ENCODE results near the gene ACVR1C. TPM values are rescaled to one million over a fixed set of nuclear protein-coding genes. Genes with fewer than 3 reads are reported as not detected.
"Not testable (repeated sequence)": the region's sequence is repeated elsewhere in the genome, so short reads cannot be mapped to it uniquely, and the experiment has no call there.

Gene ACVR1C
- total RNA-seq, 3 donors from 2014 or later, result 0.47 to 0.73 (median 0.49) TPM

DNA sequence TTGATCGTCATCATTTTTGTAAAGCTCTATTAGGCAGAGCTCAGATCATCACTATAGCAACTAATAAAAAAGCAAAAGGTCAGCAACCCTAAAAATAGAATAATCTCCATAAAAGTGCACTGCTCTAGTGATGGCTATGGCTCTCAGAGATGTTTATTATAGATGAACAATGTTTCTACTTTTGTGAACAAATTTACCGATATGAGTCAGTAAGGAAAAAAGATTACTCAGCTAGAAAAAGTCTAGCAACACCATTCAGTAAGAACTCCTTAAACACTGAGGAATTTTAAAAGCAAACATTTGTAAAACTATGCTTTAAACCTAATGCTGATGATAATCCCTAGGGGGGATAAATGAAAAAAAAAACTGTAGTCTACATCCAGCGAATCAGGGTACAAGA lies 69.6 kb downstream of the ACVR1C start:
- no peak for DNase-seq
- no peak overlapping the region for H3K4me3 Mint-ChIP-seq
- no peak for ATAC-seq

DNA sequence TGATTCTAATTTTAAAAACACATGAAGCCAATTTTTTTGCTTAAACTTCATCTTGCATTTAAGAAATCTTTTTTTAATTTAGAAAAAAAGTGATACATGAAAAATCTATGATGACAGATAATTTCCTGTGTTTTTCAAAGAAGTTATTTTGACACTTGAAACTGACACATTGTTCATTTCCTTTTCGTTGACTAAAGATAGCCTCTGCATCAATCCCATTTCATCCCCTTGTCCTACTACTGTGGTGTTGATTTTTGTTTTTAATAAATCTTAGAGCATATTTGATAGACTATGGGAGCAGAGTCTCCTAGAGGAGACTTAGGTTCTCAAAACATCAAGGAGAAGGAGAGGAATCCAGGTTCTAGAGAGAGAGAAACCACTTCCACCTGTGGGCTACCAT lies 70.9 kb downstream of the ACVR1C start:
- Mint-ChIP-seq H3K9me3 (no peaks in the 10 kb centered on the region), H3K27me3 (ENCODE audit: low read depth) (no peaks in the 10 kb centered on the region), H3K36me3 (ENCODE audit: insufficient read depth) (no peaks in the 10 kb centered on the region), H3K4me1 (ENCODE audit: low read depth) (peaks cover 17% of the 10 kb centered on the region), H3K4me3 (no peak overlapping the region)
- ATAC-seq (no peak), DNase-seq (no peak)

More for the DNA sequence above, 69.6 kb downstream of the ACVR1C start:
- Mint-ChIP-seq H3K4me1 (ENCODE audit: low read depth) (peaks cover 22% of the 10 kb centered on the region), H3K27me3 (ENCODE audit: low read depth) (no peaks in the 10 kb centered on the region), H3K9me3 (no peaks in the 10 kb centered on the region), H3K36me3 (ENCODE audit: insufficient read depth) (peaks cover 2% of the 10 kb centered on the region)

DNA sequence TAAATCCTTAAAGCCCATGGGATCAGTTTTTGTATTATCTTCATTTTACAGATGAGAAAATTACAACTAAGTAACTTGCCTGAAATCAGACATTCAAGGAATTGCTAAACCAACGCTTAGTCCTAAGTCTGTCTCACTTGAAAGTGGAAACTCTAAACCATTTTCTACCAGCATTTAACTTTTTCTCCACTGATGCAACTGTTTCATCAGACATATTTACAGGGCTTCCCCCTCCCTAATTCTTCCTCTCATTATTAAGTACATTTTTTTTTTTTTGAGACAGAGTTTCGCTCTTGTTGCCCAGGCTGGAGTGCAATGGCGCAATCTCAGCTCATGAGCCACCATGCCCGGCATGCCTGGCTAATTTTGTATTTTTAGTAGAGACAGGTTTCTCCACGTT lies 88.6 kb downstream of the ACVR1C start:
- no peak for DNase-seq
- H3K27me3 Mint-ChIP-seq (ENCODE audit: low read depth), result no peaks in the 10 kb centered on the region
- peaks cover 22% of the 10 kb centered on the region for H3K36me3 Mint-ChIP-seq (ENCODE audit: insufficient read depth)
- ATAC-seq, result no peak
- H3K4me1 Mint-ChIP-seq (ENCODE audit: low read depth), result no peaks in the 10 kb centered on the region
- H3K4me3 Mint-ChIP-seq, result no peak overlapping the region
- H3K9me3 Mint-ChIP-seq, result no peaks in the 10 kb centered on the region

DNA sequence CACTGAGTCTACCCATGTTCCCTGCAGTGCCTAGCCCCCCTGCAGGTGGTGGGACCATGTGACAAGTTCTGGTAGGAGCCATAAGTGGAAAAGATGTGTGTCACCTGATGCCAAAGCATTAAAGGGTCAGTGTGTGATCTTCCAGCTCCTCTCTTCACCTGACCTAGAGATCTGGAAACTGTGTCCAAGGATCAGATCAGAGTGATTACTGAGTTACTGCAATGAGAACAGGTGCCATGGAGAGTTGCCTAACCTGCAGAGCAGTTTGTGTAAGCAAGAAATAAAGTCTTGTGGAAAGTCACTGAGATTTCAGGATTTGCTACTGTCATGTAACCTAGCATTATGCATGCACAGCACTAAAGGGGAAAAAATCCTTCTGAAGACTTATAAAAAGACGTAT lies 90.6 kb downstream of the ACVR1C start:
- DNase-seq, result no peak
- Mint-ChIP-seq H3K9me3 (no peaks in the 10 kb centered on the region), H3K4me3 (no peak overlapping the region), H3K36me3 (ENCODE audit: insufficient read depth) (peaks cover 25% of the 10 kb centered on the region), H3K4me1 (ENCODE audit: low read depth) (no peaks in the 10 kb centered on the region), H3K27me3 (ENCODE audit: low read depth) (no peaks in the 10 kb centered on the region)
- no peak for ATAC-seq

DNA sequence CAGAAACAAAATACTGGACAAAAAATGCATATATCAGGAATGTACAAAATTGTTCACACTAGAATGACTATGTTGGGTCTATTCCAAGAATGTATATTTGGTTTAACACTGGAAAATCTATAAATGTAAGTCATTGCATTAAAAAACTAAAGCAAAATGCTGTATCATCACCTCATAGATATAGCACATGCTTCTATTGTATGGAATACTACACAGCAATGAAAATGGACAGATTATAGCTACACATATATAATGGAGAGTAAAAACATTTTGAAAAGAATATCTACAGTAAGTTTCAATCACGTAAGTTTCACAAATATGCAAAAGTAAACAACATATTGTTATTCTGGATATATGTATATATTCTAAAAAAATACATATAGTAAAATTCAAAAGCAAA lies 91.8 kb downstream of the ACVR1C start:
- ATAC-seq (no peak), DNase-seq (no peak)
- no peaks in the 10 kb centered on the region for H3K4me1 Mint-ChIP-seq (ENCODE audit: low read depth)
- H3K4me3 Mint-ChIP-seq, result no peak overlapping the region
- peaks cover 24% of the 10 kb centered on the region for H3K36me3 Mint-ChIP-seq (ENCODE audit: insufficient read depth)
- H3K27me3 Mint-ChIP-seq (ENCODE audit: low read depth), result no peaks in the 10 kb centered on the region
- H3K9me3 Mint-ChIP-seq, result no peaks in the 10 kb centered on the region

DNA sequence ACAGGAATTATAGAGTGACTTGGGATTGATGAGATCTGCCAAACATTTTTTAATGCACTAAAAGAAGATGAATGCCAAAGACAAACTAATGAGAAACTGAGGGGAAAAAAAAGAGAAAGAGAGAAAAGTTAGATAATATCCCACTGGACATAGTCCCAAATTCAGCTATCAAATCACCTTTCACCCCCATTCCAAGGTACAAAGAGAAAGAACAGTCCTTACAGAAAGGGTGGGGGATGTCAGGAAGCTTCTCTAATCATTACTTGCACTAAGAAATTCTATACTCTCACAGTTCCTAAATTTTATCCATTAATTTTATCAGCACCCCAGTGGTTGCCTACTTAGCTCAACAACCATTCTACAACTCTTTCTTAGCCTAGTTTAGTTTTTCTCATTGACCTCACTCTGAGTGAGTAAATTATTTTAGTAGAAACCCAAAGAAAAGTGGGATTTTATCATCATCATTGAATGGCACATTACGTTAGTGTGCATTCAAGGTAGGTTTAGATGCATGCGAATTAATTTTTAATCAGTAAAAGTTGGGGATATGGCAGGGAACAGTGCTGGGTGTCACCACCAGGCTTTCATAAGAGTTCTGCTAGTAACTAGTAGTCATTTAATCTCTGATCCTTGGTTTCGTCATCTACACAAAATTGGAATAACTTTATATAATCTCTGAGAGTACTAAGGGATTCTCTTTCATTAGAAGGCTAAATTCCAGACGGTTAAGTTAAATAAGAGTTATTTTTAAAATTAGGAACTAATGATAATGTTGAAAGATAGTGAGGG lies 99.5 kb downstream of the ACVR1C start:
- Mint-ChIP-seq H3K4me3 (no peak overlapping the region), H3K4me1 (ENCODE audit: low read depth) (no peaks in the 10 kb centered on the region), H3K36me3 (ENCODE audit: insufficient read depth) (peaks cover 8% of the 10 kb centered on the region), H3K27me3 (ENCODE audit: low read depth) (peaks cover 3% of the 10 kb centered on the region), H3K9me3 (no peaks in the 10 kb centered on the region)
- DNase-seq (no peak), ATAC-seq (no peak)

DNA sequence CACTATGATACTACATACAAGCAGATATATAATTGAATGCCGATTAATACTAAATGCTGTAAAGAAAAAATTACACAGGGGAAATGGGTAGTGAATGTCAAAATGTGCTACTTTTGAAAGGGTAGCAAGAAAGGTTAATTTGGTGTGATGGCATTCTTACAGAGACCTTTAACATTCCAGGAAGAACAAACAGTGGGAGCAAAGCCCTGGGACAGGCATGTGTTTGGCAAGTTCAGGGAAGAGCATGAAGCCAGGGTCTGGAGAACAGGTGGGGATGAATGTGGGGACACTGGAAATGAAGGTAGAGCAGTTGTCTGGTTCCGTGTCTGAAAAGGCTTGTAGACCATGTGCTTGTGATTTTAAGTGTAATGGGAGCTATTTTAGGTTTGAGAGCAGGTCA lies 102.6 kb downstream of the ACVR1C start:
- Mint-ChIP-seq H3K36me3 (ENCODE audit: insufficient read depth) (no peaks in the 10 kb centered on the region), H3K9me3 (no peaks in the 10 kb centered on the region), H3K4me3 (no peak overlapping the region), H3K27me3 (ENCODE audit: low read depth) (peaks cover 3% of the 10 kb centered on the region), H3K4me1 (ENCODE audit: low read depth) (no peaks in the 10 kb centered on the region)
- ATAC-seq (no peak), DNase-seq (no peak)

DNA sequence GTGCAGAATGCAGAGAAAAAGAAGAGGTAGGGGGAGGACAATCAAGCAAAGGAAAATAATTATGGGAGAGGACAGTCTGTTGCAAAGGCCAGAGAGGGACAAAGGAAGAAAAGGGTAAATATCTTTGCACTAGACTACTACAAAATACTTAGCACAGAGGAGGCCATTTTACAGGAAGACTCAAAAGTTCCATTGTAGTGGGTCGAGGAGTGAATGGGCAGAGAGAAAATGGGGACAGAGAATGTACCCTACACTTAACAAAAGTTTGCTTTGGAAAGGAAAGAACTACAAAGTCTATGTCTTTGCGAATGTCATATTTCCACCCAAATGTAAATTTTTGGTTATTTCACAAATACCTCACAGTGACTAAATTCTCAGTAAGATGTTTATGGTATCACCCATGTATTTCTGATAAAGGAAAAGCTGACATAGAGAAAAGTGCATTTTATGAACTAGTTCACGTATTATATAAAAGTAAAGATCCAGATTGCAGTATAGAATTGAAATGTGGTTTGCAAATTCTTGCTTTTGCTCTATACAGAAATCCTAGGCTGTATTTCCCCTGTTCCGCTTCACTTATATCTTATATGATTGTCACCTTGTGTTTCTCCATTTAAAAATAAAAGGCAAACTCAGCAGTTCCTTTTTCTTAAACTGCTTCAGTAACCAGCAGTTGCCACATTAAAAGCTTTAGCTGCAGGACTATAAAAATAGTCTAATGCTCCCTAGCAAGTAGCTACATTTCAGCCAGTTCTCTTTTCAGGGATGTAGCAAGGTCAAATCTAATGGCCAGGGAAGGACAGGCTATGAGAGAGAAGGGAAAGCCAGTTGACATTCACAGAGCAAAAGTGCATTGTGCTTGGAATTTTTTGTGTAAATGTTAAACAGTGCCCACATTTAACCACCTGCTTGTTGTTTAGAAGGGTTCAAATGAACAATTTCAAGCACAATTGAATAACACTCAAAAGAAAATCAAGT lies 105.1 kb downstream of the ACVR1C start:
- Mint-ChIP-seq H3K4me3 (no peak overlapping the region), H3K4me1 (ENCODE audit: low read depth) (no peaks in the 10 kb centered on the region), H3K36me3 (ENCODE audit: insufficient read depth) (no peaks in the 10 kb centered on the region), H3K27me3 (ENCODE audit: low read depth) (no peaks in the 10 kb centered on the region), H3K9me3 (no peaks in the 10 kb centered on the region)
- DNase-seq, result no peak
- no peak for ATAC-seq

DNA sequence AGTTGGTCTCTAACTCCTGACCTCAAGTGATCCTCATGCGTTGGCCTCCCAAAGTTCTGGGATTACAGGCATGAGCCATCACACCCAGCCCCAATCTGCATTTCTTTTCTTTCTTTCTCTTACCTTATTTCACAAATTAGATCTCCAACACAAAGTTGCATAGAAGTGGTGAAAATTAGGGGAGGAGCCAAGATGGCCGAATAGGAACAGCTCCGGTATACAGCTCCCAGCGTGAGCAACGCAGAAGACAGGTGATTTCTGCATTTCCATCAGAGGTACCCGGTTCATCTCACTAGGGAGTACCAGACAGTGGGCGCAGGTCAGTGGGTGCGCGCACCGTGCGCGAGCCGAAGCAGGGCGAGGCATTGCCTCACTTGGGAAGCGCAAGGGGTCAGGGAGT lies 113.7 kb downstream of the ACVR1C start:
- not testable (repeated sequence) for H3K9me3 Mint-ChIP-seq; H3K27me3 Mint-ChIP-seq (ENCODE audit: low read depth); ATAC-seq; H3K36me3 Mint-ChIP-seq (ENCODE audit: insufficient read depth); DNase-seq; H3K4me3 Mint-ChIP-seq; H3K4me1 Mint-ChIP-seq (ENCODE audit: low read depth)

DNA sequence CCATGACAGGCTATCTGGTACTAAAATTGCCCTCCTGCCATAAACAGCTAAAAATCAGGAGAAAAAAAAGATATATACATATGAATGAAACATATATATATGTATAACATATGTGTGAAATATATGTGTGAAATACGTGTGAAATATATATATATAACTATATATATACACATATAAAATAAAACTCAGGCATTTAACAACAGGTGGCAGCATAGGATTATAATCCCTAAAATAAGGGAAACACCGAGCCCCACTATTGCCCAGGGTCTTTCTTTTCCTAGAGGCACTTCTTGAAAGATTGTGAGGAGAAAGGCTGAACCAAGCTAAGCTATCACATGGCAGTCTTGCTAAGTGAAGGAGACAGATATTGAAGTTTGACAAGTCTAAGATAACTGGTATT lies 118.9 kb downstream of the ACVR1C start:
- H3K4me3 Mint-ChIP-seq, result no peak overlapping the region
- DNase-seq (no peak), ATAC-seq (no peak)
- H3K27me3 Mint-ChIP-seq (ENCODE audit: low read depth), result peaks cover 3% of the 10 kb centered on the region
- peaks cover 3% of the 10 kb centered on the region for H3K4me1 Mint-ChIP-seq (ENCODE audit: low read depth)
- peaks cover 2% of the 10 kb centered on the region for H3K36me3 Mint-ChIP-seq (ENCODE audit: insufficient read depth)
- peaks cover 12% of the 10 kb centered on the region for H3K9me3 Mint-ChIP-seq

DNA sequence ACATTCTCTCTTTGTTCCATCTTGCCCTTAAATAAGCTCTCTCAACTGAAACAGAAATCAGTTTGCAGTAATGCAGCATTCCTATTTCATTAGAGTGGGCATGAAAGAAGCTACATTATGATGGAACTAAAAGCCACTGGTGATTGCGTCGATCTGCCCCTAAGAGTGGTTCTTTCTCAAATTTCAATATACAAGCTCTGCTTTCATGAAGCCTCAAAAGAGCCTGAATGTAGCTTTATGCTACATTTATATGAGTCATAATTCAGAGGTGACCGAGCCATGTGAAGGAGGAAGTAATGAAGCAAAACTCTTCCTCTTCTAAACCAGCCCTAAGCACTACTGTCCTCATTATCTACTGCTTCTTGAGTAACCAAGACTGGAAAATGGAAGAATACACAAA lies 120.0 kb downstream of the ACVR1C start:
- ATAC-seq (peak in 1 of 2 donors; percentile 25), DNase-seq (no peak)
- peaks cover 3% of the 10 kb centered on the region for H3K4me1 Mint-ChIP-seq (ENCODE audit: low read depth)
- H3K4me3 Mint-ChIP-seq, result no peak overlapping the region
- peaks cover 3% of the 10 kb centered on the region for H3K27me3 Mint-ChIP-seq (ENCODE audit: low read depth)
- H3K36me3 Mint-ChIP-seq (ENCODE audit: insufficient read depth), result peaks cover 2% of the 10 kb centered on the region
- peaks cover 12% of the 10 kb centered on the region for H3K9me3 Mint-ChIP-seq

DNA sequence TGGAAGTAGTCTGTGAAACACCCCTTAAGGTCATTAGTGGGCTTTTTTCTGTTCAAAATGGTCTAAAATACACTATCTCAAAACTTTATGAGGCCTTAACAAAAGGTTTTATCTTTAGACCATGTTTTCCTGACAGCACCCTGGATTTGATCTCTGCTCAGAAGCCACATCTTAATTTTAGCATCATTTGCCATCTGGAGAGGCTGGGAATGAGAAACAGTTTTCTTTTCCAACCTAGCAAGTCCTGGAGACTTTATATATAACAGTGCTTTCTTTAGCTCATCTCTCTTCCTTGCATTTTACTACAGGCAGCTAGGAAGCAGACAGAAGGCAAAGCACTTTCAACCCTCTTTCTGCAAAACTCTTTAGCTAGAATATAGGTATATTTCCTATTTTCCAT lies 122.1 kb downstream of the ACVR1C start:
- DNase-seq, result no peak
- H3K4me1 Mint-ChIP-seq (ENCODE audit: low read depth), result peaks cover 4% of the 10 kb centered on the region
- ATAC-seq, result no peak

DNA sequence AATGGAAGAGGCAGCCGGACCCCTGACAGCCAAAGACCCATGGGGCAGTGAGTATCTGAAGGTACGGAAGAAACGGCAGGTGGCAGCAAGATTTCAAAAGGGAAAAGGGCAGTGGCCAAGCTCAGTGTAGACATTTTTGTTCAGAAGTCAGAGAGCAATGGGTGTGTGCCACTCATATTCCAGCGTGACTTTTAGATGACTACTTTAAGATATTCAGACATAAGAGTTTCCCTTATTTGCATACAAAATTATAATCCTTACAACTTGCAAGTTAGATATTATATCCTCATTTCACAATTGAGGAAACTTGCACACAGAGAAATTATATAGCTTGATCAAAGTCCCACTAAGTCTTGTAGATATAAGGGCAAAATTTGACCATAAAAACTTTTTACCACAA lies 124.0 kb downstream of the ACVR1C start:
- no peak overlapping the region for H3K4me3 Mint-ChIP-seq
- H3K36me3 Mint-ChIP-seq (ENCODE audit: insufficient read depth), result peaks cover 2% of the 10 kb centered on the region

More for the DNA sequence above, 122.1 kb downstream of the ACVR1C start:
- H3K4me3 Mint-ChIP-seq, result no peak overlapping the region
- H3K9me3 Mint-ChIP-seq, result peaks cover 12% of the 10 kb centered on the region
- H3K36me3 Mint-ChIP-seq (ENCODE audit: insufficient read depth), result peaks cover 2% of the 10 kb centered on the region
- peaks cover 3% of the 10 kb centered on the region for H3K27me3 Mint-ChIP-seq (ENCODE audit: low read depth)

DNA sequence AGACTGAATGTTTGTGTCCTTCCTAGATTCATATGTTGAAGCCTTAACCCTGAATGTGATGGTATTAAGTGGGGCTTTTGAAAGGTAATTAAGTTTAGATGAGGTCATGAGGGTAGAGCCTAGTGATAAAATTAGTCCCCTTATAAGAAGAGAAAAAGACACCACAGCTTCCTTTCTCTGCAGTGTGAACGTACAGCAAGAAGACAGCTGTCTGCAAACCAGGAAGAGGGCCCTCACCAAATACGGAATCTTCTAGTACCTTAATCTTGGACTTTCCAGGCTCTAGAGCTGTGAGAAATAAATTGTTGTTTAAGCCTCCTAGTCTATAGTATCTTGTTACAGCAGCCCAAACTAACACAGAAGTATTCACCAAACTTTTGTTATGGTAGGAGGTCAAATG lies 127.6 kb downstream of the ACVR1C start:
- Mint-ChIP-seq H3K4me1 (ENCODE audit: low read depth) (peaks cover 15% of the 10 kb centered on the region), H3K36me3 (ENCODE audit: insufficient read depth) (peaks cover 2% of the 10 kb centered on the region), H3K4me3 (no peak overlapping the region), H3K9me3 (peaks cover 8% of the 10 kb centered on the region), H3K27me3 (ENCODE audit: low read depth) (no peaks in the 10 kb centered on the region)
- ATAC-seq (no peak), DNase-seq (no peak)

More for the DNA sequence above, 124.0 kb downstream of the ACVR1C start:
- Mint-ChIP-seq H3K4me1 (ENCODE audit: low read depth) (peaks cover 14% of the 10 kb centered on the region), H3K9me3 (peaks cover 12% of the 10 kb centered on the region), H3K27me3 (ENCODE audit: low read depth) (peaks cover 3% of the 10 kb centered on the region)
- DNase-seq (no peak), ATAC-seq (no peak)

All from activated T-cell treated with anti-CD3 and anti-CD28 coated beads, Interleukin-2, amount 50 U/mL, for 4 hours (primary cell).